ENCODE data around the gene MYO1E. TPM values are rescaled to one million over a fixed set of nuclear protein-coding genes. Genes with fewer than 3 reads are reported as not detected.

MYO1E gene
- total RNA-seq, 1 donor from 2014 or later = 403 TPM

DNA sequence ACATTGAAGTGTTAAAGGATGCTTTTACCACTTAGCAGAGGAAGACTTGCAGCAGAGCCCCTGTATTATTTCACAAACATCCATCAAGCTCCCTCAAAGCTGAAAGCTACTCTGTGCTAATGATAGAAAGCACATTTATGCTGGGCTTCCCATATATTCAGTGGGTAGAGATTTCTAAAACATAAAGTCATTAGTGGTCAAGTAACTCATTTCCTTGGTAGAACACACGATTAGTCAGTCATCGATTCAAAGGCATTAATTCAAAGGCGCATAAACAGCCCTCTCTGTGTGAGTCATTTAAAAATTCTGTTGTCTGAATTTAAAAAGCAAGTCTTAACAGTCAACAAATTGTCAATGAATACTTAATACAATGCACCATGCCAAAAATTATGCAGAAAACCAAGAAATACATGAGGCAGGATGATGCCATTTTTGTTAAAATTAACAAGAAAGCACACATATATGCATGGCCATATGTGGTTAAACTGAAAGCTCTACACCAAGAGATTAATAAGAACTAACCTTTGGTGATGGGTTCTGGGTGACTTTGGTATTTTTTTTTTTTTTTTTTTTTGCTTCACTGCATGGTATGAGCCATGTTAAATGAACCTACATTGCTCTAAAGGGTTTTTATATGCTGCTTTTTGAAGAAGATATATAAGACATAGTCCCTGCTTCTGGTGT, 104.4 kb downstream of the MYO1E start:
- TF ChIP-seq CTCF (conservative IDR thresholded peaks at IDR 0.05; ENCODE audit: low read depth, low read length) = no peak
- no peak overlapping the region for H3K4me3 ChIP-seq (ENCODE audit: low read depth, low read length)
- DNase-seq (ENCODE audit: low read depth) = no peak

DNA sequence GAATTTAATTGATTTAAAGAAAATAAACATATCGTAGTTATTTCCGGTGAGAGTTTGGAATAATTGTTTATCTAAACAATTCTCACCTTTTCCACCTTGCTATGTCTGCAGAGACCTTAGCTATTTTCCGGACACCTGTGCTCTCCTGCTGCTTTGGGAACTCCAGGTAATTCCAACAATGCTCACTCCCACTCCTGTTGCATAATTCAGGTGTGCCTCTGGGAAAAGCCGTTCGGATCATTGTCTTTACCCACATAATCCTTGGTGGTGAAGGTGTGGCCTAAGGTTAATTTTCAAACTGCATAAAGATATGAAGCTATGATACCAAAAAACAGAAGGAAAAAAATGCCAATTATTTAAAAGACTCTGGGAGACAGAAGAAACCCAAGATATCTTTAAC, 106.6 kb downstream of the MYO1E start:
- H3K4me3 ChIP-seq (ENCODE audit: low read depth, low read length) = no peak overlapping the region
- TF ChIP-seq CTCF (conservative IDR thresholded peaks at IDR 0.05; ENCODE audit: low read depth, low read length) = no peak
- no peak for DNase-seq (ENCODE audit: low read depth)

DNA sequence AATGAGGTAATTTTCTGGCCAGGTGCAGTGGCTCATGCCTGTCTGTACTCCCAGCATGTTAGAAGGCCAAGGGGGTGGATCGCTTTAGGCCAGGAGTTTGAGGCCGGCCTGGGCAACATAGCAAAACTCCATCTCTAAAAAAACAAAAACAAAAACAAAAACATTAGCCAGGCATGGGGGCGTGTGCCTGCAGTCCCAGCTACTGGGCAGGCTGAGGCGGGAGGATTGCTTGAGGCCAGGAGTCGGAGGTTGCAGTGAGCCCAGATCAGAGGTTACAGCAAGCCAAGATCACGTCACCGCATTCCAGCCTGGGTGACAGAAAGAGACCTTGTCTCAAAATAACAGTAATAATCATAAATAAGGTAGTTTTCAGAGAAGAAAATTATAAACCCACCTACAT, 110.4 kb downstream of the MYO1E start:
- no peak for DNase-seq (ENCODE audit: low read depth)
- TF ChIP-seq CTCF (conservative IDR thresholded peaks at IDR 0.05; ENCODE audit: low read depth, low read length) = no peak
- no peak overlapping the region for H3K4me3 ChIP-seq (ENCODE audit: low read depth, low read length)

GRCh38 chr15:59260090-59260489, 112.6 kb downstream of the MYO1E start:
- no peak for TF ChIP-seq CTCF (conservative IDR thresholded peaks at IDR 0.05; ENCODE audit: low read depth, low read length)
- DNase-seq (ENCODE audit: low read depth) = no peak
- H3K4me3 ChIP-seq (ENCODE audit: low read depth, low read length) = no peak overlapping the region

DNA sequence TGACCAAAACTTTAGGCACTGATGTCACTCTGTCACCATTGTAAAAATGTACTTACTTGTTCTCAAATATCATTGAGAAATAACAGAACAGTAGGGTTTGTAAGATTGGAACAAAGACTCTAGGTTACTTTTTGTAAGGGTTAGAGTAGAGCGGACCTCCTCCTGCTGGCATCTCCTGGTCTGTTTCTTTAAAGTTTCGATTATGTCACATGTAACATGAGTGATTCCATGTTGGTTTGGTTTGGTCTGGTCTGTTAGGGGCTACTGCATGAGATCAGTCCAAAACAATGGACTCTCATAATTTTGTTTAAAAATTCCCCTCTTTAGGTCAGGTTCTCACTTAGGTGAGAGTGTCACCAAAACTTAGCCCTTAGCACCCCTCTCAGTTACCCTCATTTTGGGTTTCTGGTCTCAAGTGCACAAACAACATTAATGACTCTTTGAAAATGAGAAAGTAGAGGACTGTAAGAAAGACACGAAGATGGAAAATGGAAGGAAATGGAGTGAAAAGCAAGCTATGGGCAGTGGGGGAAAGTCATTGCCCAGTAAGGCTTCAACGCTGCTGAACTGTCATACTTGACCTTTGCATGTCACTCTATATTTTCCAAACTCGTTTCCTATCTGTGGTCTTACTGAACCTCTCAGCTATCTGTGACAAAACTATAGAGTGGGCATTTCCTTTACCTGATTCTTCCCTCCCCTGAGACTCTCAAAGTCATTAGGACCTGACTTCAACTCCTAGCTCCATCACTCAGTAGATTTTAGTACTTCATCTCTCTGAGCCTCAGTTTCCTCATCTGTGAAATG, 113.3 kb downstream of the MYO1E start:
- H3K4me3 ChIP-seq (ENCODE audit: low read depth, low read length) = no peak overlapping the region
- DNase-seq (ENCODE audit: low read depth) = no peak
- no peak for TF ChIP-seq CTCF (conservative IDR thresholded peaks at IDR 0.05; ENCODE audit: low read depth, low read length)

- H3K4me3 ChIP-seq (ENCODE audit: low read depth, low read length) = no peak overlapping the region
- no peak for TF ChIP-seq CTCF (conservative IDR thresholded peaks at IDR 0.05; ENCODE audit: low read depth, low read length)
- DNase-seq (ENCODE audit: low read depth) = no peak
These were observed 114.4 kb downstream of the MYO1E start for GRCh38 chr15:59258317-59258716.

All from epithelial cell of proximal tubule (primary cell).